Prostate gland (tissue), 2 donors: ENCODE measurements around the gene ZPR1. TPM values are rescaled to one million over a fixed set of nuclear protein-coding genes. Genes with fewer than 3 reads are reported as not detected.

ENCODE experiments used
- DNase-seq: peaks from one replicate; pipeline ENCODE4 v3.0.0-alpha.2; 2019; ENCODE audit warnings: low spot score
- H3K27ac ChIP-seq, 2 donors: fragments of 200-600 bp; sonication (generic); 2 replicates each; pipeline ENCODE4 v1.5.1; 2017 to 2019
- H3K27me3 ChIP-seq: fragments of 200-600 bp; sonication (generic); replicated peaks from 2 replicates; pipeline ENCODE4 v1.5.1; 2019; ENCODE audit not compliant: insufficient read depth
- H3K36me3 ChIP-seq, 2 donors: fragments of 200-600 bp; sonication (generic); 1 replicate in 1 of 2; 2 replicates in 1 of 2; pipeline versions ENCODE4 v1.5.1 to v1.8.1; 2017 to 2019
- H3K4me1 ChIP-seq: fragments of 200-600 bp; sonication (generic); replicated peaks from 2 replicates; pipeline ENCODE4 v1.5.1; 2019
- H3K4me3 ChIP-seq, 2 donors: fragments of 200-600 bp; sonication (generic); 2 replicates each; pipeline ENCODE4 v1.5.1; 2017 to 2019
- H3K9me3 ChIP-seq: fragments of 200-600 bp; sonication (generic); 2 replicates; pipeline ENCODE4 v1.5.1; 2017
- CTCF ChIP-seq, 4 experiments: fragments of 200-600 bp in 2 of 4; fragments of 450-650 bp in 2 of 4; sonication (generic) in 2 of 4; IDR thresholded peaks; 1 replicate in 3 of 4; 2 replicates in 1 of 4; pipeline ENCODE4 v1.5.1; 2016 to 2019; ENCODE audit warnings: antibody characterized with exemption in 4 of 4, mild to moderate bottlenecking in 2 of 4, moderate library complexity in 2 of 4
- POLR2A ChIP-seq: fragments of 450-650 bp; IDR thresholded peaks from one replicate; pipeline ENCODE4 v1.6.1; 2016; ENCODE audit warnings: antibody characterized with exemption, mild to moderate bottlenecking
- POLR2AphosphoS5 ChIP-seq: sonication (generic); formaldehyde crosslinking; IDR thresholded peaks from one replicate; pipeline ENCODE4 v1.6.1; 2017; ENCODE audit warnings: antibody characterized with exemption
- WGBS: methylation state at CpG from one replicate; pipeline ENCODE4 v1.1.5; 2018; 5-methylcytosine and 5-hydroxymethylcytosine counted together
- intact Hi-C: fragments of 100-400 bp; cut with DNase I; formaldehyde crosslinking; loops from one replicate; pipeline ENCODE4 v1.14.2; 2022
- total RNA-seq, 2 donors: library from RNA; depleted of rRNA; stranded (reverse); fragments of >200 nt; gene quantifications; one replicate each; pipeline ENCODE4 v1.1.0, GENCODE V29; 2016

Gene ZPR1
- total RNA-seq, 2 donors from 2014 or later = 24.6 to 27.6 TPM

DNA sequence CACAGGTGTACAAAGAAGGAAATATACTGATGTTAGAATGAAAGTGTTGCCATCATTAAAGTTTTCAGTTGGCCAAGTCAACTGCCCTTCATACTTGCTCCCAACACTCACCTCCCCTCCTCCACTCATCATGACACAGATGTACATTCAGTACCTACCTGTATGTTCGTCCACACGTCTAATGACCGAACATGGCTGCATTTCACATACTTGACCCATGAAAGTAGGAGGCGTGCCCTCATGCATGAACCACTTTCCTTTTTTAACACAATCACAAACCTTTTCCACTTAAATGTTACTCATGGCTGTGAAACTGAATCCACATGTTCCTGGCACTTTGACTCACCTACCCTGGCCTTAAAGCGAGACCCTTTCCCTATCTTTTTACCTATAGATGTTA lies 11.8 kb downstream of the ZPR1 start:
- Histone ChIP-seq H3K27ac (no peak overlapping the region), H3K9me3 (no peaks in the 10 kb centered on the region), H3K4me1 (no peaks in the 10 kb centered on the region), H3K36me3 (peaks cover 4 to 8% of the 10 kb centered on the region in 2 donors), H3K4me3 (no peak overlapping the region), H3K27me3 (no peaks in the 10 kb centered on the region)
- no peak for DNase-seq
- intact Hi-C loops = no loop called here
- WGBS = 82% methylated on average over 5 of the region's 5 CpGs
- TF ChIP-seq POLR2AphosphoS5 (no peak), POLR2A (no peak), CTCF (IDR thresholded peaks at IDR 0.05) (no peak)

GRCh38 chr11:116774661-116775060 lies 13.2 kb downstream of the ZPR1 start:
- intact Hi-C loops = no loop called here
- Histone ChIP-seq H3K27ac (no peak overlapping the region), H3K4me1 (no peaks in the 10 kb centered on the region), H3K4me3 (no peak overlapping the region), H3K36me3 (peaks cover 4 to 8% of the 10 kb centered on the region in 2 donors), H3K27me3 (no peaks in the 10 kb centered on the region), H3K9me3 (no peaks in the 10 kb centered on the region)
- DNase-seq = no peak
- WGBS = 82% methylated on average over 5 of the region's 5 CpGs
- TF ChIP-seq POLR2A (no peak), CTCF (IDR thresholded peaks at IDR 0.05) (no peak), POLR2AphosphoS5 (no peak)

DNA sequence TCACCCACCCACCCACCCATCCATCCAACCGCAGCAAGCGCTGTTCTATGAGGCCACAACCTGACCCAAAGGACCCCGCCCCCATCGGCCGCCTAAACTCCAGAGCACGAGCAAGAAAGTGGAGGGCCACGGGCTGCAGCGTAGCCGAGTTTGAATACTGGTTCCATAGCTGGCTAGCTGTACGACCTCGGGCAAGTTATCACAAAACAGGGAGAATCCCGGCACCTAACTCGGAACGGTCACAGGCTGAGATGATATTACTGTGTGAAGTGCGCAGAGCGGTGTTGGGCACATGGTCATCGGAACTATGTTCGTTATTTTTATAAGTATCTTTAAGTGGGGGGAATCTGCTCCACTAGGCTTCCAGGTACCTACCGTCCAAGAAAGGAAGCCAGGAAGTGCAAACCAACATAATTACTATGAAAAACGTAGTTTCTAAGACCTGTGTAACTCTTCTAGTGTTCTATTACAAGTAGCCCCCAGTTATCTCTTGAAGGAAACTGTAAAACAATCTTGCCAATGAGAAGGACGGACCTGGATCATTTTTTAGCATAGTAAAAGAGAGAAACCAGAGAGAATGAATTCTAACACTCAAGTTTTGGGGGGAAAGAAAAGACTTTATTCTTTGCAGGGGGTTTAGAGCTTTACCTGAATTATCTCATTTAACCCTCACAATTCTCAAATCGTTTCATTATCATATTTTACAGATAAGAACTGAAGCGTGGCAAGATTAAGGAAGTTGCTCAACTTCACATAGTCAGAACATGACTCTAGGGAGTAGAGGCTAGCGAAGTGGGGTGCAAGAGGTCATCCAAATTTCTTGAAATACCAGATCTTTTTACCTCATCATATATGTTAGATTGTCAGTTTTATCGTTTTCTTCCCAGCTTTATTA lies 14.4 kb downstream of the ZPR1 start:
- H3K4me3 ChIP-seq = peak overlapping the region; percentile 73 to 74
- 6% methylated on average over 25 of the region's 25 CpGs for WGBS
- H3K27me3 ChIP-seq = no peaks in the 10 kb centered on the region
- peaks cover 0 to 1% of the 10 kb centered on the region in 2 donors for H3K36me3 ChIP-seq
- DNase-seq = no peak
- TF ChIP-seq POLR2A = no peak
- TF ChIP-seq POLR2AphosphoS5 = no peak
- TF ChIP-seq CTCF (IDR thresholded peaks at IDR 0.05) = no peak
- H3K4me1 ChIP-seq = no peaks in the 10 kb centered on the region
- intact Hi-C loops = no loop called here
- peak overlapping the region; percentile 93 for H3K27ac ChIP-seq
- H3K9me3 ChIP-seq = no peaks in the 10 kb centered on the region

DNA sequence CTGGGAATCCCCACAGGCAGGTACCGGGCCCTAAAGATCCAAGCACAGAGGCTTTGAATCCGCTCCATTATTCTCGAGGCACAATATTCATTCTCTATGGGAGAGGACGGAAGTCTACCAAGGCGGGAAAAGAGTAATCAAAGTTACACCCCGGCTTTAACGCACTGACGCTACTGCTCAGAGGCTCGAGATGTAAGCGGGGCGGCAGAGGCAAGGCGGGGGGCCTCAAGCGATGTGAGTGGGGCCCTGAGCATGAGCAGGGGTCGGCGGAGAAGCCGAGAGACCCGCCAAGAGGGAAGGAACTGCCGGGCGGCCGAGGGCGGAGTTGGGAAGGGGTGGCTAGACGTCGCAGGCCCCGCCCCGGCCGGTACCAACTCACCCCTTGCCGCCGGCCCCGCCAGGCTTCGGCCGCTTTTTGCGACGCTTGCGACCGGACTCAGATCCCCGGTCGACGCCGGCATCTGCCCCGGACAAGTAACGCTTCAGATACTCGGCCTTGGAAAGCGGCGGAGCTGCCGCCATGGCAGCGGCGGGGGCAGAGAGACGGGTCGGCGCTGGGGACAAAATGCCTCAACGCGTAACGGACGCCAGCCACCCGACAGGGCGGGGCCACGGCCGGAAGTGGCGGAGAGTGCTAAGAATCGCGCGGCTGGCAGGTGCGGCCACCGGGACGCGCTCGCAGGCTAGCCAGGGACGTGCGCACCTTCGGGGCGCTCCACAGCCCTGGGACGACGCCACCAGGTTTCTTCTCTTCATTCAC lies 15.2 kb downstream of the ZPR1 start, which contains the start of gene BUD13:
TSS of gene BUD13 (minus strand) at position 545 of the 760 bp plus-strand sequence. CDS start at position 522, 23 bp downstream.
- Histone ChIP-seq H3K9me3 (no peaks in the 10 kb centered on the region), H3K4me3 (peak within 1 kb of the TSS; percentile 73 to 74), H3K4me1 (no peaks in the 10 kb centered on the region), H3K27me3 (no peaks in the 10 kb centered on the region), H3K27ac (peak within 1 kb of the TSS; percentile 93), H3K36me3 (no peaks in the 10 kb centered on the region)
- peak; percentile 86 for DNase-seq
- 0% methylated on average over 54 of the region's 73 CpGs for WGBS
- TF ChIP-seq POLR2A (peak; percentile 37), CTCF (IDR thresholded peaks at IDR 0.05) (peak in 2 of 4 experiments; percentile 24 to 28), POLR2AphosphoS5 (peak; percentile 93)
- intact Hi-C loops = no loop called here
